Skeletal muscle cell (primary cell): Measurements from ENCODE around the gene KISS1R.

Experiments
- DNase-seq: peaks from one replicate; pipeline ENCODE4 v3.0.0-alpha.2; 2010; ENCODE audit warnings: low read depth
- H3K4me3 ChIP-seq: 2 replicates; pipeline ENCODE4 v1.5.1; 2011; ENCODE audit warnings: low read depth, mild to moderate bottlenecking, control low read depth, low read length, moderate library complexity

KISS1R gene

GRCh38 chr19:961866-962620 lies 44.9 kb downstream of the KISS1R start:
- no peak for DNase-seq
- H3K4me3 ChIP-seq: no peak overlapping the region

- H3K4me3 ChIP-seq: no peak overlapping the region
- no peak for DNase-seq
These were observed 45.7 kb downstream of the KISS1R start for GRCh38 chr19:962683-963400.

- no peak overlapping the region for H3K4me3 ChIP-seq
- DNase-seq: no peak
These were observed 46.4 kb downstream of the KISS1R start for GRCh38 chr19:963486-963951.

GRCh38 chr19:964116-964520 lies 47.0 kb downstream of the KISS1R start:
- no peak overlapping the region for H3K4me3 ChIP-seq
- no peak for DNase-seq

GRCh38 chr19:964761-965694 lies 47.9 kb downstream of the KISS1R start:
- no peak for DNase-seq
- no peak overlapping the region for H3K4me3 ChIP-seq

GRCh38 chr19:966485-967088 lies 49.5 kb downstream of the KISS1R start:
- no peak for DNase-seq
- no peak overlapping the region for H3K4me3 ChIP-seq
